Endodermal cell (in vitro differentiated cells): Measurements from ENCODE around the gene FGF12. TPM values are rescaled to one million over a fixed set of nuclear protein-coding genes. Genes with fewer than 3 reads are reported as not detected.

Source experiments
- DNase-seq: peaks from one replicate; pipeline ENCODE4 v3.0.0-alpha.2; 2017
- H3K27ac ChIP-seq: 2 replicates; pipeline ENCODE4 v1.5.1; 2013; ENCODE audit warnings: mild to moderate bottlenecking, low read depth, low read length, moderate library complexity
- H3K27me3 ChIP-seq: 2 replicates; pipeline ENCODE4 v1.6.1; 2013; ENCODE audit warnings: mild to moderate bottlenecking, low read length, moderate library complexity; ENCODE audit not compliant: insufficient read depth, control insufficient read depth, poor library complexity, severe bottlenecking
- H3K36me3 ChIP-seq: 2 replicates; pipeline ENCODE4 v1.7.0; 2013; ENCODE audit warnings: mild to moderate bottlenecking, low read length, moderate library complexity; ENCODE audit not compliant: control insufficient read depth, insufficient read depth
- H3K4me1 ChIP-seq: one replicate; pipeline ENCODE4 v1.7.0; 2013; ENCODE audit warnings: low read length; ENCODE audit not compliant: control insufficient read depth, insufficient read depth
- H3K4me3 ChIP-seq: 2 replicates; pipeline ENCODE4 v1.5.1; 2013; ENCODE audit warnings: mild to moderate bottlenecking, low read length, moderate library complexity
- H3K9ac ChIP-seq: 2 replicates; pipeline ENCODE4 v1.6.1; 2013; ENCODE audit warnings: mild to moderate bottlenecking, low read length, moderate library complexity; ENCODE audit not compliant: poor library complexity, severe bottlenecking; ENCODE audit errors: extremely low read depth
- H3K9me3 ChIP-seq: 2 replicates; pipeline ENCODE4 v1.6.1; 2013; ENCODE audit warnings: mild to moderate bottlenecking, low read length, moderate library complexity; ENCODE audit not compliant: control insufficient read depth
- H3K27ac Mint-ChIP-seq: 2 replicates; pipeline ENCODE4 v1.8.0; 2020; ENCODE audit warnings: mixed read lengths
- H3K27me3 Mint-ChIP-seq: 2 replicates; pipeline ENCODE4 v1.8.0; 2021; ENCODE audit warnings: mild to moderate bottlenecking, mixed read lengths; ENCODE audit not compliant: insufficient read depth
- H3K36me3 Mint-ChIP-seq: 2 replicates; pipeline ENCODE4 v1.8.0; 2020; ENCODE audit warnings: low read depth, mixed read lengths
- H3K4me1 Mint-ChIP-seq: 2 replicates; pipeline ENCODE4 v1.8.0; 2020; ENCODE audit warnings: mixed read lengths
- H3K4me3 Mint-ChIP-seq: 2 replicates; pipeline ENCODE4 v1.8.0; 2020; ENCODE audit warnings: mild to moderate bottlenecking, moderate library complexity, mixed read lengths
- H3K9me3 Mint-ChIP-seq: 2 replicates; pipeline ENCODE4 v1.8.0; 2020; ENCODE audit warnings: mild to moderate bottlenecking, mixed read lengths
- WGBS, 2 experiments: methylation state at CpG; one replicate each; pipeline versions ENCODE4 v1.1.5 to v1.1.7; 2013; ENCODE audit warnings: missing lambda C conversion rate in 2 of 2, mixed read lengths in 1 of 2; ENCODE audit not compliant: insufficient coverage in 1 of 2, insufficient read length in 1 of 2; 5-methylcytosine and 5-hydroxymethylcytosine counted together
- total RNA-seq, 2 donors: library from RNA; stranded (reverse); fragmentation: NEBNext Ultra II Directional in 1 of 2; extraction: Animal tissue kit (Norgen Biotek cat#: 25700) in 1 of 2; gene quantifications; 2 replicates in 1 of 2; 3 replicates in 1 of 2; pipeline ENCODE4 v1.2.1, GENCODE V29; 2021
- TF ChIP-seq, protein P1 (sequence below): fragments of 200-600 bp; sonication (generic); conservative IDR thresholded peaks from 2 replicates; pipeline ENCODE4 v1.5.0; 2021; ENCODE audit warnings: antibody characterized with exemption, mild to moderate bottlenecking

The FGF12 gene
- total RNA-seq, 2 donors from 2014 or later: 22.9 to 25.2 TPM

DNA sequence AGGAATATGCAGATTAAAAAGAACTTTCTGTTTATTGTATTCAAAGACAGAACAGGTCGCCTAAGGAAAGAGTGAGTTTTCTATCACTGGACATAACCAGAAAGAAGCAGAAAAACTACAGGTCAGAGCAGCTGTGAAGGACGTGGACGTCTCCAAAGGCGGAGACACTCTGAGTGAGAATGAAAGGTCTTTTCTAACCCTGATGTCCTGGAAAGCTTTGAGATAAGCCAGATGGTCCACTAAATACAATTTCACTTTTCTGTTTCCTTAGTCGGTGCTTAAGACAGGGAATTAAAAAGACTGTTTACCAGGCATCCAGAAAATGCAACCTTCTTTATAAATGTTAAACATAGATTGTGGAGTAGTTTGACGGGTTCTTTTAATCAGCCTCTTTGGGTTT is 360.4 kb downstream of the FGF12 start:
- H3K27me3 ChIP-seq: no peaks in the 10 kb centered on the region
- H3K27ac Mint-ChIP-seq: no peak overlapping the region
- H3K27ac ChIP-seq: no peak overlapping the region
- no peak for DNase-seq
- no peak overlapping the region for H3K9ac ChIP-seq
- TF ChIP-seq, protein P1, sequence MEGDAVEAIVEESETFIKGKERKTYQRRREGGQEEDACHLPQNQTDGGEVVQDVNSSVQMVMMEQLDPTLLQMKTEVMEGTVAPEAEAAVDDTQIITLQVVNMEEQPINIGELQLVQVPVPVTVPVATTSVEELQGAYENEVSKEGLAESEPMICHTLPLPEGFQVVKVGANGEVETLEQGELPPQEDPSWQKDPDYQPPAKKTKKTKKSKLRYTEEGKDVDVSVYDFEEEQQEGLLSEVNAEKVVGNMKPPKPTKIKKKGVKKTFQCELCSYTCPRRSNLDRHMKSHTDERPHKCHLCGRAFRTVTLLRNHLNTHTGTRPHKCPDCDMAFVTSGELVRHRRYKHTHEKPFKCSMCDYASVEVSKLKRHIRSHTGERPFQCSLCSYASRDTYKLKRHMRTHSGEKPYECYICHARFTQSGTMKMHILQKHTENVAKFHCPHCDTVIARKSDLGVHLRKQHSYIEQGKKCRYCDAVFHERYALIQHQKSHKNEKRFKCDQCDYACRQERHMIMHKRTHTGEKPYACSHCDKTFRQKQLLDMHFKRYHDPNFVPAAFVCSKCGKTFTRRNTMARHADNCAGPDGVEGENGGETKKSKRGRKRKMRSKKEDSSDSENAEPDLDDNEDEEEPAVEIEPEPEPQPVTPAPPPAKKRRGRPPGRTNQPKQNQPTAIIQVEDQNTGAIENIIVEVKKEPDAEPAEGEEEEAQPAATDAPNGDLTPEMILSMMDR: no peak
- WGBS, 2 experiments: 92 to 98% methylated on average over 5 to 6 of the region's 6 CpGs
- H3K4me1 ChIP-seq: peaks cover 13% of the 10 kb centered on the region
- no peak overlapping the region for H3K4me3 ChIP-seq
- no peaks in the 10 kb centered on the region for H3K9me3 Mint-ChIP-seq
- H3K27me3 Mint-ChIP-seq: no peaks in the 10 kb centered on the region
- H3K36me3 ChIP-seq: no peaks in the 10 kb centered on the region
- H3K4me3 Mint-ChIP-seq: no peak overlapping the region
- H3K4me1 Mint-ChIP-seq: peaks cover 48% of the 10 kb centered on the region
- no peaks in the 10 kb centered on the region for H3K36me3 Mint-ChIP-seq
- H3K9me3 ChIP-seq: no peaks in the 10 kb centered on the region

DNA sequence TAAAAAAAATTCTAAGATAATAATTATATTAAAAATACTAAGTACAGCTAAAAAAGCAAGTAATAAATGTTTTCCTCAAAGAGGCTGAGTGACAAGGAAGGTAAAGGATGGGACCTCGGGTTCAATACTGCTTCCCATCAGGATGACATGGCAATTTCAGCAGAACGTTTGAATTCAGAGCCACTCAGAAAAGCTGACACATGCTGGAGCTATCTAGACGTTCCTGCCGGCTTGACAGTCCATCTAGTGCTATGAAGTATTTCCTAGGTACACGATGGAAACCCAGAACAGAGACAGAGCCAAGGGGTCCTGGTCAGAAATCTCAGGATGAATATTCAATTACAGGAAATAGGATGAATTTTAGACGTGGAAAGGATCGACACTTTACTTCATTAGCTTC is 361.8 kb downstream of the FGF12 start:
- Histone ChIP-seq H3K36me3 (no peaks in the 10 kb centered on the region), H3K27me3 (no peaks in the 10 kb centered on the region), H3K9me3 (no peaks in the 10 kb centered on the region), H3K4me1 (peaks cover 8% of the 10 kb centered on the region), H3K9ac (no peak overlapping the region), H3K27ac (no peak overlapping the region), H3K4me3 (no peak overlapping the region)
- Mint-ChIP-seq H3K36me3 (no peaks in the 10 kb centered on the region), H3K9me3 (no peaks in the 10 kb centered on the region), H3K4me3 (no peak overlapping the region), H3K4me1 (peaks cover 39% of the 10 kb centered on the region), H3K27ac (no peak overlapping the region), H3K27me3 (no peaks in the 10 kb centered on the region)
- TF ChIP-seq, protein P1: no peak
- no peak for DNase-seq
- 72 to 89% methylated on average over 5 to 7 of the region's 7 CpGs for WGBS, 2 experiments

DNA sequence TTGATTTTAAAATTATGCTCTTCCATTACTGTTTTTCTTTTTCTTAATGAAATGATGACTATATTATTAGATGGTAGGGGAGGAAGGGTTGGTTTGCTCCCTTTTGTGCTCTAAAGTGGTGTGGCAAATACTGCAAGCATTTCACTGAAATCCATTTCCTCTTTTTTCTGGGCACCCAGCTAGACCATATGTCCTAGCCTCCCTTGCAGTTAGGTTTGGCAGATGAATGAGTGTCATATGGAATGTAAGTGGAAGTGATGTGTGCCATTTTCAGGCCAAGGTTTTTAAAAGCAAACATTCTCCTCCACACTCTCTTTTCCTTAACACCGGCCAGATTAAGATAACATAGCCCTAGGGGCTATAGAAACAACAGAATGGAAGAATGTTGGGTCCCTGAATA is 363.0 kb downstream of the FGF12 start:
- H3K36me3 ChIP-seq: peaks cover 4% of the 10 kb centered on the region
- Mint-ChIP-seq H3K9me3 (no peaks in the 10 kb centered on the region), H3K36me3 (peaks cover 2% of the 10 kb centered on the region), H3K4me3 (no peak overlapping the region), H3K4me1 (peaks cover 39% of the 10 kb centered on the region), H3K27ac (no peak overlapping the region), H3K27me3 (no peaks in the 10 kb centered on the region)
- H3K9me3 ChIP-seq: no peaks in the 10 kb centered on the region
- H3K4me1 ChIP-seq: peaks cover 8% of the 10 kb centered on the region
- H3K27ac ChIP-seq: no peak overlapping the region
- no peak for DNase-seq
- TF ChIP-seq, protein P1: no peak
- no peak overlapping the region for H3K4me3 ChIP-seq
- no peak overlapping the region for H3K9ac ChIP-seq
- 86% methylated on average over 1 of the region's 1 CpG; no CpG with 5 or more reads in 1 of the 2 experiments for WGBS, 2 experiments
- H3K27me3 ChIP-seq: no peaks in the 10 kb centered on the region
